GM23338 (cell line): Measurements from ENCODE around the gene DPP9. TPM values are rescaled to one million over a fixed set of nuclear protein-coding genes. Genes with fewer than 3 reads are reported as not detected.
A peak's percentile ranks its signal among the peaks of the same experiment; 100 is the strongest.

Experiments
- ATAC-seq: fragments of 200-7000 bp; cut with Tn5 transposase; 3 replicates; pipeline ENCODE4 v1.9.1; 2020
- DNase-seq: peaks from one replicate; pipeline ENCODE4 v3.0.0-alpha.2; 2015; ENCODE audit warnings: low spot score
- H2AFZ ChIP-seq: fragments of 200-600 bp; sonication (generic); 2 replicates; pipeline ENCODE4 v1.8.0; 2016; ENCODE audit warnings: antibody characterized with exemption, mild to moderate bottlenecking, moderate library complexity
- H3F3A ChIP-seq: fragments of 200-600 bp; sonication (generic); replicated peaks from 2 replicates; pipeline ENCODE4 v1.8.0; 2017; ENCODE audit warnings: antibody characterized with exemption, mixed run types, low read depth
- H3K27ac ChIP-seq: fragments of 200-600 bp; sonication (generic); 2 replicates; pipeline ENCODE4 v1.6.1; 2016; ENCODE audit warnings: low read depth
- H3K27me3 ChIP-seq: fragments of 200-600 bp; sonication (generic); 2 replicates; pipeline ENCODE4 v1.8.0; 2016; ENCODE audit warnings: mild to moderate bottlenecking, mixed run types, moderate library complexity; ENCODE audit not compliant: insufficient read depth
- H3K36me3 ChIP-seq: fragments of 200-600 bp; sonication (generic); 2 replicates; pipeline ENCODE4 v1.8.0; 2016; ENCODE audit warnings: mild to moderate bottlenecking; ENCODE audit not compliant: insufficient read depth
- H3K4me1 ChIP-seq: fragments of 200-600 bp; sonication (generic); 2 replicates; pipeline ENCODE4 v1.8.0; 2016; ENCODE audit warnings: mild to moderate bottlenecking, moderate library complexity; ENCODE audit not compliant: insufficient read depth
- H3K4me2 ChIP-seq: fragments of 200-600 bp; sonication (generic); 2 replicates; pipeline ENCODE4 v1.7.1; 2017; ENCODE audit warnings: mixed run types
- H3K4me3 ChIP-seq: fragments of 200-600 bp; sonication (generic); 2 replicates; pipeline ENCODE4 v1.6.1; 2016; ENCODE audit warnings: mixed run types
- H3K79me2 ChIP-seq: fragments of 200-600 bp; sonication (generic); replicated peaks from 2 replicates; pipeline ENCODE4 v1.8.0; 2017; ENCODE audit warnings: mild to moderate bottlenecking; ENCODE audit not compliant: insufficient read depth
- H3K9me2 ChIP-seq: fragments of 200-600 bp; sonication (generic); 2 replicates; pipeline ENCODE4 v1.8.0; 2017; ENCODE audit not compliant: insufficient read depth
- H4K20me1 ChIP-seq: fragments of 200-600 bp; sonication (generic); replicated peaks from 2 replicates; pipeline ENCODE4 v1.8.0; 2017; ENCODE audit warnings: mild to moderate bottlenecking; ENCODE audit not compliant: insufficient read depth
- H3K27ac Mint-ChIP-seq: 2 replicates; pipeline ENCODE4 v1.8.0; 2020; ENCODE audit warnings: inconsistent platforms, mild to moderate bottlenecking, moderate library complexity, mixed read lengths
- H3K27me3 Mint-ChIP-seq: 3 replicates; pipeline ENCODE4 v1.8.0; 2022; ENCODE audit warnings: low read depth, mild to moderate bottlenecking, moderate library complexity, mixed read lengths, inconsistent platforms; ENCODE audit not compliant: insufficient read depth, poor library complexity
- H3K36me3 Mint-ChIP-seq: 3 replicates; pipeline ENCODE4 v1.8.0; 2021; ENCODE audit warnings: low read depth, mild to moderate bottlenecking, inconsistent platforms, moderate library complexity, mixed read lengths
- H3K4me1 Mint-ChIP-seq: 3 replicates; pipeline ENCODE4 v1.8.0; 2020; ENCODE audit warnings: mild to moderate bottlenecking, inconsistent platforms, mixed read lengths
- H3K4me3 Mint-ChIP-seq: 3 replicates; pipeline ENCODE4 v1.8.0; 2021; ENCODE audit warnings: moderate library complexity, mild to moderate bottlenecking, inconsistent platforms, mixed read lengths
- H3K9me3 Mint-ChIP-seq: 3 replicates; pipeline ENCODE4 v1.8.0; 2020; ENCODE audit warnings: moderate library complexity, mild to moderate bottlenecking, inconsistent platforms, mixed read lengths
- CREB1 ChIP-seq: fragments of 250-450 bp; sonication (Bioruptor Pico); IDR thresholded peaks from 2 replicates; pipeline ENCODE4 v1.5.0; 2020; ENCODE audit warnings: low read depth, mild to moderate bottlenecking, moderate library complexity
- CTCF ChIP-seq, 2 experiments: fragments of 200-600 bp in 1 of 2; sonication (generic) in 1 of 2; conservative IDR thresholded peaks; 2 replicates each; pipeline versions ENCODE4 v1.5.1 to v1.6.1; 2016 to 2017; ENCODE audit warnings: antibody characterized with exemption in 2 of 2, low read depth in 2 of 2, mild to moderate bottlenecking in 2 of 2, moderate library complexity in 1 of 2
- EZH2 ChIP-seq: fragments of 200-600 bp; sonication (generic); IDR thresholded peaks from one replicate; pipeline ENCODE4 v1.8.0; 2017; ENCODE audit warnings: antibody characterized with exemption, mild to moderate bottlenecking, low read depth; ENCODE audit not compliant: unreplicated experiment
- EZH2phosphoT487 ChIP-seq: fragments of 200-600 bp; sonication (generic); IDR thresholded peaks from one replicate; pipeline ENCODE4 v1.8.1; 2018; ENCODE audit warnings: antibody characterized with exemption; ENCODE audit not compliant: unreplicated experiment
- JUNB ChIP-seq: IDR thresholded peaks from one replicate; pipeline ENCODE4 v1.6.1; 2016; ENCODE audit warnings: antibody characterized with exemption; ENCODE audit not compliant: unreplicated experiment
- NANOG ChIP-seq: IDR thresholded peaks from 2 replicates; pipeline ENCODE4 v1.6.1; 2016; ENCODE audit warnings: antibody characterized with exemption, borderline replicate concordance
- REST ChIP-seq: IDR thresholded peaks from one replicate; pipeline ENCODE4 v1.6.1; 2018; ENCODE audit warnings: antibody characterized with exemption; ENCODE audit not compliant: unreplicated experiment
- ZNF114 ChIP-seq: fragments of 250-450 bp; sonication (Bioruptor Pico); IDR thresholded peaks from 2 replicates; pipeline ENCODE4 v1.5.0; 2020; ENCODE audit warnings: mild to moderate bottlenecking, moderate library complexity
- ZNF331 ChIP-seq: fragments of 250-450 bp; sonication (Bioruptor Pico); IDR thresholded peaks from 2 replicates; pipeline ENCODE4 v1.5.0; 2020; ENCODE audit warnings: low read depth, mild to moderate bottlenecking, moderate library complexity
- microRNA-seq: library from miRNA; unstranded; fragments of <30 nt; microRNA quantifications from one replicate; pipeline ENCODE4, GENCODE V29; 2017
- polyA plus RNA-seq: library from polyadenylated mRNA; unstranded; fragments of >200 nt; fragmentation: Nextera tagmentation; extraction: Ambion mirVana; gene quantifications from 2 replicates; pipeline ENCODE4 v1.2.1, GENCODE V29; 2016
- small RNA-seq: library from RNA; depleted of rRNA; stranded (forward); fragments of <200 nt; gene quantifications from one replicate; pipeline ENCODE3, GENCODE V24; 2014; ENCODE audit warnings: low replicate concordance
- total RNA-seq: library from RNA; depleted of rRNA; stranded (reverse); fragments of >200 nt; shearing (Covaris generic); gene quantifications from 2 replicates; pipeline ENCODE4 v1.2.3, GENCODE V29; 2014; rRNA removed

DPP9 gene
- total and polyA plus RNA-seq, 2 experiments from 2014 or later: 19.5 to 49.2 TPM

GRCh38 chr19:4633140-4633967, 90.3 kb downstream of the DPP9 start:
- DNase-seq (peak; percentile 79), ATAC-seq (peak; percentile 64)
- H3K27me3 Mint-ChIP-seq: peaks cover 19% of the 10 kb centered on the region
- H3K27ac Mint-ChIP-seq: 0 out of 2 replicates have a peak overlapping the region, but pooled peaks have one; percentile 49
- H3K27me3 ChIP-seq: peaks cover 18% of the 10 kb centered on the region
- no peak overlapping the region for H3K4me3 Mint-ChIP-seq
- no peaks in the 10 kb centered on the region for H4K20me1 ChIP-seq
- peaks cover 6% of the 10 kb centered on the region for H3F3A ChIP-seq
- H3K9me2 ChIP-seq: no peaks in the 10 kb centered on the region
- H3K9me3 Mint-ChIP-seq: no peaks in the 10 kb centered on the region; the same call in 2 of the 3 replicates
- H3K4me2 ChIP-seq: no peak overlapping the region
- H3K79me2 ChIP-seq: no peaks in the 10 kb centered on the region
- H3K4me1 Mint-ChIP-seq: peaks cover 3% of the 10 kb centered on the region; the same call in 2 of the 3 replicates
- no peaks in the 10 kb centered on the region; the same call in 2 of the 3 replicates for H3K36me3 Mint-ChIP-seq
- H2AFZ ChIP-seq: 0 out of 2 replicates have a peak overlapping the region, but pooled peaks have one; percentile 56
- H3K36me3 ChIP-seq: no peaks in the 10 kb centered on the region
- H3K4me1 ChIP-seq: no peaks in the 10 kb centered on the region; the same call in 1 of the 2 replicates
- H3K27ac ChIP-seq: no peak overlapping the region
- H3K4me3 ChIP-seq: no peak overlapping the region
- TF ChIP-seq REST: no peak
- no peak for TF ChIP-seq JUNB
- TF ChIP-seq CREB1: peak; percentile 26; the same call in 1 of the 2 replicates
- TF ChIP-seq ZNF331 (CRISPR knock-in tag): no peak
- no peak for TF ChIP-seq EZH2
- no peak for TF ChIP-seq NANOG
- TF ChIP-seq EZH2phosphoT487: no peak
- peak; percentile 78 to 92 for TF ChIP-seq CTCF (conservative IDR thresholded peaks at IDR 0.05; ENCODE audit: low read depth in 2 of 2)
- TF ChIP-seq ZNF114 (CRISPR knock-in tag): no peak

Small RNAs within 50 kb of the gene (microRNA-seq; reads per million reads assigned to microRNA genes)
- 1.3 reads per million for gene MIR7-3

Small RNAs within 50 kb of the gene (small RNA-seq; reads per million reads assigned to genes)
- gene MIR7-3: not detected

Other genes starting within 250 kb of the DPP9 start
- 0.59 and 0.70 TPM in 2 replicates for gene PLIN4, start 205.4 kb downstream of the DPP9 start, total RNA-seq
- gene PLIN4, start 205.4 kb downstream of the DPP9 start, polyA plus RNA-seq: 0.19 and 0.21 TPM in 2 replicates
- gene PLIN5, start 188.6 kb downstream of the DPP9 start, total RNA-seq: 0.47 and 3.5 TPM in 2 replicates
- gene PLIN5, start 188.6 kb downstream of the DPP9 start, polyA plus RNA-seq: 1.5 and 1.9 TPM in 2 replicates
- 0.45 and 0.54 TPM in 2 replicates for gene LRG1, start 183.8 kb downstream of the DPP9 start, total RNA-seq
- gene LRG1, start 183.8 kb downstream of the DPP9 start, polyA plus RNA-seq: 0.21 and 0.43 TPM in 2 replicates
- 39.8 and 42.7 TPM in 2 replicates for gene SEMA6B, start 164.2 kb downstream of the DPP9 start, total RNA-seq
- 5.3 and 6.9 TPM in 2 replicates for gene SEMA6B, start 164.2 kb downstream of the DPP9 start, polyA plus RNA-seq
- gene TNFAIP8L1, start 84.3 kb downstream of the DPP9 start, total RNA-seq: 3.3 and 4.1 TPM in 2 replicates
- gene TNFAIP8L1, start 84.3 kb downstream of the DPP9 start, polyA plus RNA-seq: 2.7 and 3.2 TPM in 2 replicates
- gene MYDGF, start 53.5 kb downstream of the DPP9 start, total RNA-seq: 42.3 and 49.4 TPM in 2 replicates
- gene MYDGF, start 53.5 kb downstream of the DPP9 start, polyA plus RNA-seq: 99.5 and 99.7 TPM in 2 replicates
- gene FEM1A, start 67.9 kb upstream of the DPP9 start, total RNA-seq: 15.2 and 16.5 TPM in 2 replicates
- gene FEM1A, start 67.9 kb upstream of the DPP9 start, polyA plus RNA-seq: 0.87 and 0.97 TPM in 2 replicates
- 0.31 and 0.38 TPM in 2 replicates for gene TICAM1, start 107.9 kb upstream of the DPP9 start, total RNA-seq
- gene TICAM1, start 107.9 kb upstream of the DPP9 start, polyA plus RNA-seq: 0.32 and 0.38 TPM in 2 replicates
- gene PLIN3, start 143.8 kb upstream of the DPP9 start, total RNA-seq: 45.9 and 59.9 TPM in 2 replicates
- gene PLIN3, start 143.8 kb upstream of the DPP9 start, polyA plus RNA-seq: 38.0 and 39.0 TPM in 2 replicates
- gene ARRDC5, start 179.1 kb upstream of the DPP9 start, total RNA-seq: not detected in 2 replicates
- not detected in 2 replicates for gene ARRDC5, start 179.1 kb upstream of the DPP9 start, polyA plus RNA-seq
- 40.9 and 45.7 TPM in 2 replicates for gene UHRF1, start 185.7 kb upstream of the DPP9 start, total RNA-seq
- 20.3 and 24.5 TPM in 2 replicates for gene UHRF1, start 185.7 kb upstream of the DPP9 start, polyA plus RNA-seq
- 27.6 and 35.7 TPM in 2 replicates for gene KDM4B, start 245.3 kb upstream of the DPP9 start, total RNA-seq
- gene KDM4B, start 245.3 kb upstream of the DPP9 start, polyA plus RNA-seq: 8.7 and 9.1 TPM in 2 replicates